GM12874 (cell line): ENCODE results near the gene SOX13.

Experiments
- TF ChIP-seq, protein P1 (sequence below): IDR thresholded peaks from 2 replicates; pipeline ENCODE4 v1.5.1; 2011; ENCODE audit warnings: low read depth, mild to moderate bottlenecking, control low read depth, low read length, moderate library complexity; ENCODE audit not compliant: insufficient read depth

SOX13 gene

DNA sequence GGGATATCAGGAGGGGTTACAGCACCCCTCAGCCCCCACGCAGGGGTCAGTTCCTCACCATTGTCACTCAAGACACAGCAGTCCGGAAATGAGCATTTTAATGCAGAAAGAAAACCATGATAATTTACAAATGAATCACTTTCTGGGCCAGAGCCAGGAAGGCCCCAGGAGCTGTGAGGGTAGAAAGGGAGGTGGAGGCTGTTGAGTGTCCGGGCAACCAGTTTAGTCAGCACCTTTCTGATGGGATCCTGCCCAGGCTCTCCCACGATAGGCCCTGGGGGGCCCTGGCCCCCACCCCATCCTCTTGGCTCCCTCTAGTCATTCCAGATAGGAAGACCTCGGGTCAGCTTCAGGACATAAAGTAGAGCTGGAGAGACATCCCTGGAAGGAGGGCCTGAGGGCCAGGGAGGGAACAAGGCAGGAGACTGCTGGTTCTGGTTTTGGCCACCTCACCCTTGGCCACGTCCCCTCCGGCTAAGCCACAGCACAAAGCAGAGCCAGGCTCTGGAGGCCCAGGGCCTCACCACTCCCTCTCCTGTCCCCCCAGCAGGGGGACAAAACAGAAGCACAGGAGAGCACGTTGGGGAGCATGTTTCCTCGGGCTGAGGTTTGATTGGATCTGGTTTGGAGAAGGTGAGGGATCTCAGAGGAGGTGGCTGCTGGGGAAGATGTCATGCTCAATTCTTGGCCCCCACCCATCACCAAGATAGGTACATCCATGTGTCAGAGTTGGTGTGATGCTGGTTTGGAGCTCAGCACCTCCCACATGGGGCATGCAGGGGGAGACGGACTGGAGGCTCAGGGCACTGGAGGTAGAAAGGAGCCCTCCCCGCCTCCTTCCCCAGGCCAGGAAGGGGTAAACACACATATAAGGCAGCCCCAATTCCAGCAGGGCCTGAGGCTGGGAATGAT is 58.3 kb downstream of the SOX13 start:
- TF ChIP-seq, protein P1, sequence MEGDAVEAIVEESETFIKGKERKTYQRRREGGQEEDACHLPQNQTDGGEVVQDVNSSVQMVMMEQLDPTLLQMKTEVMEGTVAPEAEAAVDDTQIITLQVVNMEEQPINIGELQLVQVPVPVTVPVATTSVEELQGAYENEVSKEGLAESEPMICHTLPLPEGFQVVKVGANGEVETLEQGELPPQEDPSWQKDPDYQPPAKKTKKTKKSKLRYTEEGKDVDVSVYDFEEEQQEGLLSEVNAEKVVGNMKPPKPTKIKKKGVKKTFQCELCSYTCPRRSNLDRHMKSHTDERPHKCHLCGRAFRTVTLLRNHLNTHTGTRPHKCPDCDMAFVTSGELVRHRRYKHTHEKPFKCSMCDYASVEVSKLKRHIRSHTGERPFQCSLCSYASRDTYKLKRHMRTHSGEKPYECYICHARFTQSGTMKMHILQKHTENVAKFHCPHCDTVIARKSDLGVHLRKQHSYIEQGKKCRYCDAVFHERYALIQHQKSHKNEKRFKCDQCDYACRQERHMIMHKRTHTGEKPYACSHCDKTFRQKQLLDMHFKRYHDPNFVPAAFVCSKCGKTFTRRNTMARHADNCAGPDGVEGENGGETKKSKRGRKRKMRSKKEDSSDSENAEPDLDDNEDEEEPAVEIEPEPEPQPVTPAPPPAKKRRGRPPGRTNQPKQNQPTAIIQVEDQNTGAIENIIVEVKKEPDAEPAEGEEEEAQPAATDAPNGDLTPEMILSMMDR = no peak

DNA sequence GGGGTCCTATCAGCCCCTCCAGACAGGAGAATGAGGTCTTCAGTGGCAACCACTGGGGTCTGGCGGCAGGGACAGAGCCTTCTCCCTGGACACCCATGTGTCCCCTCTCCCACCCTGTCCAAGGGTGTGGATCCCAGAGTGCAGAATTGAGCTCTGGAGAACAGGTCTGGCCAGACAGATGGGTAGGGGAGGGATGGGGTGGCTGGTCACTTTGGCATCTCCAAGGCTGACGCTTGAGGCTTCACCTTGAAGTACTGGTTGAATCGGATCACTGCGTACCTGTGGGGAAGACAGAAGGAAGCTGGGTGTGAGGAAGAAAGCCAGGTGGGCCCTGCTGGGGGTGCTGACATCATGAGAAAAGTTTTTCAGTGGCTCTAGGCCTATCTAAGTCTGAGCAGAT is 59.1 kb downstream of the SOX13 start:
- TF ChIP-seq, protein P1 = no peak

- TF ChIP-seq, protein P1 = no peak
Observed at GRCh38 chr1:204132718-204133117, 59.8 kb downstream of the SOX13 start.

GRCh38 chr1:204134103-204134502 is 61.2 kb downstream of the SOX13 start:
- TF ChIP-seq, protein P1 = no peak

- TF ChIP-seq, protein P1 = no peak
Observed at GRCh38 chr1:204136814-204137213, 63.9 kb downstream of the SOX13 start.

- TF ChIP-seq, protein P1 = no peak
Observed at GRCh38 chr1:204139088-204139487, 66.2 kb downstream of the SOX13 start.

GRCh38 chr1:204139952-204140351 is 67.0 kb downstream of the SOX13 start:
- TF ChIP-seq, protein P1 = no peak
